B cell (primary cell): ENCODE results near the gene GALNT18. TPM values are rescaled to one million over a fixed set of nuclear protein-coding genes. Genes with fewer than 3 reads are reported as not detected.

Source experiments
- ATAC-seq: fragments of 200-7000 bp; cut with Tn5 transposase; one replicate; pipeline ENCODE4 v1.10.0; 2021; ENCODE audit warnings: low read depth, mild to moderate bottlenecking, moderate number of reproducible peaks, moderate library complexity
- CTCF ChIA-PET: fragments of 350-600 bp; sonication (Branson Sonifier 250); formaldehyde crosslinking; loops from one replicate; lab custom pipeline; 2021; ENCODE audit warnings: antibody characterized with exemption, inconsistent platforms; lab: Charles Lee
- POLR2A ChIA-PET: fragments of 350-600 bp; sonication (Branson Sonifier 250); formaldehyde crosslinking; loops from one replicate; lab custom pipeline; 2021; ENCODE audit warnings: antibody characterized with exemption; lab: Charles Lee
- DNase-seq: peaks from one replicate; pipeline ENCODE4 v3.0.0; 2013
- H2AFZ ChIP-seq: 2 replicates; pipeline ENCODE4 v1.6.1; 2012; ENCODE audit warnings: mild to moderate bottlenecking, low read depth, low read length; ENCODE audit not compliant: insufficient read depth, poor library complexity, severe bottlenecking
- H3K27ac ChIP-seq, 2 donors: 1 replicate in 1 of 2; 2 replicates in 1 of 2; pipeline ENCODE4 v1.5.1; 2012 to 2013; ENCODE audit warnings: low read length in 2 of 2, mild to moderate bottlenecking in 2 of 2, moderate library complexity in 1 of 2
- H3K27me3 ChIP-seq, 4 experiments: fragments of 200-600 bp in 1 of 4; sonication (generic) in 1 of 4; replicated peaks in 1 of 4; 1 replicate in 2 of 4; 2 replicates in 2 of 4; pipeline versions ENCODE4 v1.6.1 to v1.7.0; 2013 to 2016; ENCODE audit warnings: low read length in 3 of 4, mild to moderate bottlenecking in 2 of 4, mixed read lengths in 1 of 4, moderate library complexity in 1 of 4; ENCODE audit not compliant: insufficient read depth in 4 of 4, control insufficient read depth in 3 of 4; ENCODE audit errors: control extremely low read depth in 1 of 4
- H3K36me3 ChIP-seq, 2 experiments: replicated peaks in 1 of 2; 1 replicate in 1 of 2; 2 replicates in 1 of 2; pipeline versions ENCODE4 v1.6.1 to v1.7.1; 2013; ENCODE audit warnings: low read length in 1 of 2; ENCODE audit not compliant: insufficient read depth in 2 of 2, control insufficient read depth in 1 of 2; ENCODE audit errors: control extremely low read depth in 1 of 2, extremely low read depth in 1 of 2
- H3K4me1 ChIP-seq, 2 donors: fragments of 200-600 bp in 1 of 2; sonication (generic) in 1 of 2; 1 replicate in 1 of 2; 2 replicates in 1 of 2; pipeline versions ENCODE4 v1.5.1 to v1.6.1; 2013 to 2017; ENCODE audit warnings: low read length in 2 of 2; ENCODE audit not compliant: control insufficient read depth in 2 of 2, insufficient read depth in 2 of 2
- H3K4me2 ChIP-seq: replicated peaks from 2 replicates; pipeline ENCODE3; 2012; ENCODE audit warnings: mild to moderate bottlenecking, low read depth, low read length; ENCODE audit not compliant: poor library complexity, severe bottlenecking
- H3K4me3 ChIP-seq, 5 experiments: fragments of 200-600 bp in 1 of 5; sonication (generic) in 1 of 5; 1 replicate in 3 of 5; 2 replicates in 2 of 5; pipeline versions ENCODE4 v1.5.1 to v1.7.0; 2011 to 2016; ENCODE audit warnings: low read length in 4 of 5, mild to moderate bottlenecking in 4 of 5, low read depth in 2 of 5, control low read depth in 1 of 5, moderate library complexity in 1 of 5; ENCODE audit not compliant: insufficient read depth in 1 of 5; ENCODE audit errors: control extremely low read depth in 1 of 5, extremely low read depth in 1 of 5
- H3K79me2 ChIP-seq: fragments of 200-600 bp; sonication (generic); one replicate; pipeline ENCODE4 v1.6.0; 2016; ENCODE audit warnings: low read length; ENCODE audit not compliant: control insufficient read depth, insufficient read depth
- H3K9ac ChIP-seq: fragments of 200-600 bp; sonication (generic); 2 replicates; pipeline ENCODE4 v1.6.1; 2017; ENCODE audit warnings: mild to moderate bottlenecking, low read length, moderate library complexity
- H3K9me3 ChIP-seq, 3 donors: one replicate each; pipeline versions ENCODE4 v1.6.1 to v1.7.1; 2013; ENCODE audit warnings: low read length in 2 of 3; ENCODE audit not compliant: control insufficient read depth in 2 of 3, insufficient read depth in 1 of 3; ENCODE audit errors: control extremely low read depth in 1 of 3
- H4K20me1 ChIP-seq: 2 replicates; pipeline ENCODE4 v1.6.0; 2012; ENCODE audit warnings: mild to moderate bottlenecking, low read length; ENCODE audit not compliant: insufficient read depth, control insufficient read depth, poor library complexity, severe bottlenecking
- H3K27ac Mint-ChIP-seq: one replicate; pipeline ENCODE4 v1.8.0; 2021; ENCODE audit warnings: mixed read lengths
- H3K27me3 Mint-ChIP-seq: one replicate; pipeline ENCODE4 v1.8.0; 2021; ENCODE audit warnings: mixed read lengths
- H3K4me1 Mint-ChIP-seq: one replicate; pipeline ENCODE4 v1.8.0; 2021; ENCODE audit warnings: mixed read lengths
- H3K4me3 Mint-ChIP-seq: one replicate; pipeline ENCODE4 v1.8.0; 2021; ENCODE audit warnings: mixed read lengths
- H3K9me3 Mint-ChIP-seq: one replicate; pipeline ENCODE4 v1.8.0; 2022; ENCODE audit warnings: mixed read lengths; ENCODE audit not compliant: insufficient read depth
- EZH2 ChIP-seq: IDR thresholded peaks from 2 replicates; pipeline ENCODE4 v1.6.1; 2012; ENCODE audit warnings: borderline replicate concordance, low read depth, mild to moderate bottlenecking, moderate library complexity, low read length; ENCODE audit not compliant: insufficient read depth, poor library complexity, severe bottlenecking
- WGBS: methylation state at CpG from one replicate; pipeline ENCODE4 v1.1.5; 2013; ENCODE audit warnings: missing lambda C conversion rate; ENCODE audit not compliant: insufficient coverage; 5-methylcytosine and 5-hydroxymethylcytosine counted together
- intact Hi-C: fragments of 100-400 bp; cut with micrococcal nuclease; formaldehyde crosslinking; loops from one replicate; pipeline ENCODE4 v1.10.0; 2022
- polyA plus RNA-seq: library from polyadenylated mRNA; depleted of rRNA; stranded (reverse); fragments of >200 nt; gene quantifications from 2 replicates; pipeline ENCODE4 v1.2.3, GENCODE V29; 2012
- total RNA-seq, 2 donors: library from RNA; stranded (reverse); fragments of 120-200 nt in 1 of 2; gene quantifications; 1 replicate in 1 of 2; 2 replicates in 1 of 2; pipeline versions ENCODE4 v1.2.3 to v1.2.4, GENCODE V29; 2013 to 2022
- TF ChIP-seq, protein P1 (sequence below): fragments of 200-600 bp; IDR thresholded peaks from one replicate; pipeline ENCODE4 v1.8.0; 2022; ENCODE audit warnings: antibody characterized with exemption, mild to moderate bottlenecking

The GALNT18 gene
- total and polyA plus RNA-seq, 2 donors (not counting 1 experiment from before 2014, with no cell fraction given) = not detected

DNA sequence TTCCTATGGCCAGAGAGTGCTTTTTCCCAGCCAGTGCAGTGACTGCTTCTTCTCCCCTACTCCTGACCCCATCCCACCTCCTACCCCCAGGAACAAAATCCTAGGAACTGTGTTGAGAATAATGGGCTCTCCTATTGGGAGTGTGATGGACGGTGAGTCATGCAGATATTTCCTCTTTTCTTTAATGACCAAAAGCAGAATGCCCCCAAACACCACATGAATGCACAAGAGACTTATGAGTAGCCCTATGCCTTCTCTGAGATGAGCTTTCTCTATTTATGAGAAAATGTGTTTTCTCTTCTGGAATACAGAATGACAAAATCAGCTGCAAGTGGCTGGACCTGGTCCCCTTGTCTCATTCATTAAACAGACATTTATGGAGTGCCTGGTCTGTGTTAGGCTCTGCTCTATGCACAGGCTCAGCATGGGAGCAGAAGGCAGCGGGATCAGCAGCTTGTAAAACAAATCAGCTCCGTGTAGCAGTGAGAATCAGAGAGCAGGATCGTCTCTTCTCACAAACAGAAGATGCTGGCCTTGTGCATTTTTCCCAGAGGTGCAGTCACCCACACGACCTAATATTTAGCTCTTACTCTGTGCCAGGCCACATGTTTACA lies 47.5 kb upstream of the GALNT18 start:
- intact Hi-C loops = no loop called here
- POLR2A ChIA-PET = no interaction called here

DNA sequence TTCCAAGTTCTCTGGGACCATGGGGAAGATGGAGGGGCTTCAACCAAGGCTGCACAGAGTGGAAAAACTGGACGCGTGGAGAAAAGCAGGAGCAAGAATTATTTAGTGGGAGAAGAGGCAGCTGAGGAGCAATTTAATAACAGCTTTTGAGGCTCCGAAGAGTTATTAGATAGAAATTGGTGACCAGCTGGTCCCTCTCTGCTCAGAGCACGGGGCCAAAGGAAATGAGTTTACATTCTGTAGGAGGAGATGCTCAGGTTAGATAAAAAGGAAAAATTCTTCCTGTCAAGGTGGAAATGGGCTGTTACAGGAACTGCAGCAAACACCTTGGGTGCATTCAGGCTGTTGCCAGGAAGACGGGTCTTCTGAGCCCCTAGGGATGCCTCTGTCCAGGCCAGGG lies 47.0 kb upstream of the GALNT18 start:
- H3K4me1 ChIP-seq = no peaks in the 10 kb centered on the region
- Mint-ChIP-seq H3K27ac (no peak overlapping the region), H3K4me1 (no peaks in the 10 kb centered on the region), H3K9me3 (no peaks in the 10 kb centered on the region), H3K27me3 (peaks cover 16% of the 10 kb centered on the region), H3K4me3 (no peak overlapping the region)
- ATAC-seq (no peak), DNase-seq (no peak)
- H3K27me3 ChIP-seq = peaks cover 0 to 8% (median 0%) of the 10 kb centered on the region in 4 experiments
- H3K9ac ChIP-seq = no peak overlapping the region
- no peak overlapping the region for H3K4me2 ChIP-seq
- H4K20me1 ChIP-seq = no peaks in the 10 kb centered on the region
- TF ChIP-seq, protein P1, sequence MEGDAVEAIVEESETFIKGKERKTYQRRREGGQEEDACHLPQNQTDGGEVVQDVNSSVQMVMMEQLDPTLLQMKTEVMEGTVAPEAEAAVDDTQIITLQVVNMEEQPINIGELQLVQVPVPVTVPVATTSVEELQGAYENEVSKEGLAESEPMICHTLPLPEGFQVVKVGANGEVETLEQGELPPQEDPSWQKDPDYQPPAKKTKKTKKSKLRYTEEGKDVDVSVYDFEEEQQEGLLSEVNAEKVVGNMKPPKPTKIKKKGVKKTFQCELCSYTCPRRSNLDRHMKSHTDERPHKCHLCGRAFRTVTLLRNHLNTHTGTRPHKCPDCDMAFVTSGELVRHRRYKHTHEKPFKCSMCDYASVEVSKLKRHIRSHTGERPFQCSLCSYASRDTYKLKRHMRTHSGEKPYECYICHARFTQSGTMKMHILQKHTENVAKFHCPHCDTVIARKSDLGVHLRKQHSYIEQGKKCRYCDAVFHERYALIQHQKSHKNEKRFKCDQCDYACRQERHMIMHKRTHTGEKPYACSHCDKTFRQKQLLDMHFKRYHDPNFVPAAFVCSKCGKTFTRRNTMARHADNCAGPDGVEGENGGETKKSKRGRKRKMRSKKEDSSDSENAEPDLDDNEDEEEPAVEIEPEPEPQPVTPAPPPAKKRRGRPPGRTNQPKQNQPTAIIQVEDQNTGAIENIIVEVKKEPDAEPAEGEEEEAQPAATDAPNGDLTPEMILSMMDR = no peak
- TF ChIP-seq EZH2 = no peak
- H2AFZ ChIP-seq = no peak overlapping the region
- WGBS = 65% methylated on average over 5 of the region's 5 CpGs
- POLR2A ChIA-PET = no interaction called here
- no peak overlapping the region for H3K27ac ChIP-seq
- no peaks in the 10 kb centered on the region for H3K79me2 ChIP-seq
- no peak overlapping the region for H3K4me3 ChIP-seq
- CTCF ChIA-PET = interaction anchor here (1.5 kb wide), 1 partner anchor 640 kb away, joined by 4 read pairs; no protein-coding TSS in a partner anchor
- H3K9me3 ChIP-seq = no peaks in the 10 kb centered on the region
- H3K36me3 ChIP-seq = no peaks in the 10 kb centered on the region
- intact Hi-C loops = no loop called here

More for the DNA sequence above, 47.5 kb upstream of the GALNT18 start:
- Histone ChIP-seq H3K36me3 (no peaks in the 10 kb centered on the region), H3K4me2 (no peak overlapping the region), H3K79me2 (no peaks in the 10 kb centered on the region), H3K27me3 (peaks cover 0 to 8% (median 0%) of the 10 kb centered on the region in 4 experiments), H3K27ac (no peak overlapping the region), H4K20me1 (no peaks in the 10 kb centered on the region), H3K4me1 (no peaks in the 10 kb centered on the region), H2AFZ (no peak overlapping the region), H3K4me3 (no peak overlapping the region), H3K9me3 (no peaks in the 10 kb centered on the region), H3K9ac (no peak overlapping the region)
- H3K27ac Mint-ChIP-seq = no peak overlapping the region
- peaks cover 16% of the 10 kb centered on the region for H3K27me3 Mint-ChIP-seq
- ATAC-seq = no peak
- no peaks in the 10 kb centered on the region for H3K9me3 Mint-ChIP-seq
- 84% methylated on average over 4 of the region's 5 CpGs for WGBS
- no peak for TF ChIP-seq EZH2
- TF ChIP-seq, protein P1 = no peak
- DNase-seq = no peak
- H3K4me1 Mint-ChIP-seq = no peaks in the 10 kb centered on the region
- no peak overlapping the region for H3K4me3 Mint-ChIP-seq
- CTCF ChIA-PET = interaction anchor here (1.5 kb wide), 1 partner anchor 641 kb away, joined by 4 read pairs; no protein-coding TSS in a partner anchor
